GM23248 (cell line): ENCODE measurements around the gene CPA1. TPM values are rescaled to one million over a fixed set of nuclear protein-coding genes. Genes with fewer than 3 reads are reported as not detected.

ENCODE experiments used
- DNase-seq: peaks from one replicate; pipeline ENCODE4 v3.0.0-alpha.2; 2015
- H2AFZ ChIP-seq: fragments of 200-600 bp; sonication (generic); 2 replicates; pipeline ENCODE4 v1.6.1; 2016; ENCODE audit warnings: antibody characterized with exemption
- H3F3A ChIP-seq: fragments of 200-600 bp; sonication (generic); 2 replicates; pipeline ENCODE4 v1.6.1; 2016; ENCODE audit warnings: mild to moderate bottlenecking, antibody characterized with exemption, mixed run types; ENCODE audit not compliant: insufficient read depth
- H3K27ac ChIP-seq: fragments of 200-600 bp; sonication (generic); 2 replicates; pipeline ENCODE4 v1.5.1; 2016; ENCODE audit warnings: mild to moderate bottlenecking
- H3K27me3 ChIP-seq: fragments of 200-600 bp; sonication (generic); replicated peaks from 2 replicates; pipeline ENCODE4 v1.6.1; 2016; ENCODE audit warnings: mild to moderate bottlenecking; ENCODE audit not compliant: insufficient read depth
- H3K36me3 ChIP-seq: fragments of 200-600 bp; sonication (generic); 2 replicates; pipeline ENCODE4 v1.6.1; 2016; ENCODE audit warnings: low read depth, mild to moderate bottlenecking
- H3K4me1 ChIP-seq: fragments of 200-600 bp; sonication (generic); 2 replicates; pipeline ENCODE4 v1.6.1; 2016; ENCODE audit warnings: mild to moderate bottlenecking; ENCODE audit not compliant: insufficient read depth
- H3K4me2 ChIP-seq: fragments of 200-600 bp; sonication (generic); one replicate; pipeline ENCODE4 v1.6.1; 2016; ENCODE audit warnings: mild to moderate bottlenecking; ENCODE audit not compliant: unreplicated experiment
- H3K4me3 ChIP-seq: fragments of 200-600 bp; sonication (generic); 2 replicates; pipeline ENCODE4 v1.5.1; 2016; ENCODE audit warnings: mild to moderate bottlenecking
- H3K79me2 ChIP-seq: fragments of 200-600 bp; sonication (generic); 2 replicates; pipeline ENCODE4 v1.6.1; 2016; ENCODE audit warnings: mild to moderate bottlenecking; ENCODE audit not compliant: insufficient read depth
- H3K9ac ChIP-seq: fragments of 200-600 bp; sonication (generic); 2 replicates; pipeline ENCODE4 v1.6.1; 2016; ENCODE audit warnings: mild to moderate bottlenecking
- H3K9me2 ChIP-seq: fragments of 200-600 bp; sonication (generic); 2 replicates; pipeline ENCODE4 v1.6.1; 2016; ENCODE audit warnings: mixed run types, mild to moderate bottlenecking, moderate library complexity; ENCODE audit not compliant: insufficient read depth
- H3K9me3 ChIP-seq: fragments of 200-600 bp; sonication (generic); one replicate; pipeline ENCODE4 v1.6.1; 2017; ENCODE audit warnings: low read depth
- H4K20me1 ChIP-seq: fragments of 200-600 bp; sonication (generic); 2 replicates; pipeline ENCODE4 v1.6.0; 2016; ENCODE audit not compliant: insufficient read depth
- EZH2 ChIP-seq: fragments of 200-600 bp; sonication (generic); IDR thresholded peaks from 2 replicates; pipeline ENCODE4 v1.6.1; 2018; ENCODE audit warnings: antibody characterized with exemption, mild to moderate bottlenecking; ENCODE audit not compliant: insufficient read depth, poor library complexity, severe bottlenecking
- EZH2phosphoT487 ChIP-seq: fragments of 200-600 bp; sonication (generic); IDR thresholded peaks from 2 replicates; pipeline ENCODE4 v1.6.1; 2018; ENCODE audit warnings: antibody characterized with exemption, moderate library complexity, mild to moderate bottlenecking, low read depth; ENCODE audit not compliant: insufficient read depth
- WGBS, 2 experiments: methylation state at CpG; one replicate each; pipeline ENCODE4 v1.1.6; 2015 to 2017; ENCODE audit warnings: low lambda C conversion rate in 2 of 2, low coverage in 1 of 2; ENCODE audit errors: missing lambda C conversion rate in 2 of 2; 5-methylcytosine and 5-hydroxymethylcytosine counted together
- in situ Hi-C: fragments of 300-500 bp; cut with MboI; formaldehyde crosslinking; loops from 2 replicates; pipeline ENCODE4 v1.15.0; 2020
- polyA plus RNA-seq: library from polyadenylated mRNA; unstranded; fragments of >200 nt; fragmentation: Nextera tagmentation; extraction: Ambion mirVana; gene quantifications from 2 replicates; pipeline ENCODE4 v1.2.1, GENCODE V29; 2016
- total RNA-seq: library from RNA; depleted of rRNA; stranded (reverse); fragments of >200 nt; shearing (Covaris generic); gene quantifications from 2 replicates; pipeline ENCODE4 v1.2.3, GENCODE V29; 2014

Gene CPA1
- total and polyA plus RNA-seq, 2 experiments from 2014 or later: not detected

DNA sequence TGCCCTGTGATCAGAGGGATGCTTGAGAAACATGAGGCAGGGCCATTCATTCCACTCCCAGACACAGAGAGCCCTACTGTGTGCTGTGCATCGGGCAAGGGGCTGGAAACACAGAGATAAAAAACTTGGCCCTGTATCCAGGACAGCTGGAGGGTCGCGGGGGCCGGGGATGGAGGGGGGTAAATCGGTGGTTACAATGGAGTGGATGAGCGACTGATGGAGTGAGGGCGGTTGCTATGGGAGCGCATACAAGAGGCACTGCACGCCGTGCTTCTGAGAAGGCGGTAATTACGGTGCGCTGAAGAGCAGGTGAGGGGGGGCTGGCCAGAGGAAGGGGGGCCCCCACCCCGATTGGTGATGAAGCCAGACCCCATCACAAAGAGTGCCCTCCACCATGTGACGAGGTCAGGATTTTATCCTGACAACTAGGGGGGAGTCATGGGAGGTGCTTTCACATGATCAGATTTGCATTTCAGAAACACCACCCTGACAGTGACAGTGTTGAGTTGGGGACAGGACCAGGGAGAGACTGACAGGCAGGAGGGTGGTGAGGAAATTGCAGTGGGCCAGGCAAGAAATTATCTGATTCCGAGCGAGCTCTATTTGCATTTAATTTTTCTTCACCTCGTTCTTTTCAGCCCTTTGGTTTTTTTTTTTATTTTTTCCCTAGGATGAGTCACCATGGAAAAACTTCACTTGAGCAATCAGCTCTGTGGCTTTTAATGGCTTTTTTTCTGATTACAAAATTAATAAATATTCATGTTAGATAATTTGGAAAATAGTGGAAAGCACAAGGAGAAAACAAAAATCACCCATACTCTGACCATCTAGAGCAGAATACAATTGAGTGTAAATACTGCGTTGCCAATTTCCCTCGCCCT is 27.9 kb upstream of the CPA1 start:
- H3F3A ChIP-seq: peaks cover 19% of the 10 kb centered on the region
- peak; percentile 79 for DNase-seq
- peak overlapping the region; percentile 66 for H3K4me3 ChIP-seq
- no peaks in the 10 kb centered on the region for H3K9me2 ChIP-seq
- no peaks in the 10 kb centered on the region for H4K20me1 ChIP-seq
- TF ChIP-seq EZH2phosphoT487: no peak
- no peak for TF ChIP-seq EZH2
- no peaks in the 10 kb centered on the region for H3K9me3 ChIP-seq
- in situ Hi-C loops: no loop called here
- H3K4me1 ChIP-seq: peaks cover 36% of the 10 kb centered on the region
- peak overlapping the region; percentile 76 for H3K4me2 ChIP-seq
- 9 to 13% methylated on average over 12 to 20 of the region's 20 CpGs for WGBS, 2 experiments
- H3K36me3 ChIP-seq: no peaks in the 10 kb centered on the region
- H3K9ac ChIP-seq: peak overlapping the region; percentile 35; the same call in 1 of the 2 replicates
- H3K79me2 ChIP-seq: no peaks in the 10 kb centered on the region
- H3K27me3 ChIP-seq: no peaks in the 10 kb centered on the region
- peak overlapping the region; percentile 69 for H2AFZ ChIP-seq
- H3K27ac ChIP-seq: no peak overlapping the region

- no peaks in the 10 kb centered on the region for H3K9me3 ChIP-seq
- no peak for DNase-seq
- H3K27me3 ChIP-seq: no peaks in the 10 kb centered on the region
- H3K4me1 ChIP-seq: peaks cover 39% of the 10 kb centered on the region
- no peak overlapping the region for H2AFZ ChIP-seq
- H3K4me2 ChIP-seq: peak overlapping the region; percentile 76
- no peaks in the 10 kb centered on the region for H4K20me1 ChIP-seq
- in situ Hi-C loops: no loop called here
- H3K4me3 ChIP-seq: no peak overlapping the region
- H3F3A ChIP-seq: peaks cover 25% of the 10 kb centered on the region
- no peaks in the 10 kb centered on the region for H3K36me3 ChIP-seq
- no peak overlapping the region for H3K9ac ChIP-seq
- 75 to 81% methylated on average over 7 of the region's 7 CpGs for WGBS, 2 experiments
- H3K79me2 ChIP-seq: no peaks in the 10 kb centered on the region
- TF ChIP-seq EZH2: no peak
- no peak for TF ChIP-seq EZH2phosphoT487
- H3K9me2 ChIP-seq: no peaks in the 10 kb centered on the region
- H3K27ac ChIP-seq: no peak overlapping the region
Measured at GRCh38 chr7:130353196-130353595, 27.1 kb upstream of the CPA1 start.

DNA sequence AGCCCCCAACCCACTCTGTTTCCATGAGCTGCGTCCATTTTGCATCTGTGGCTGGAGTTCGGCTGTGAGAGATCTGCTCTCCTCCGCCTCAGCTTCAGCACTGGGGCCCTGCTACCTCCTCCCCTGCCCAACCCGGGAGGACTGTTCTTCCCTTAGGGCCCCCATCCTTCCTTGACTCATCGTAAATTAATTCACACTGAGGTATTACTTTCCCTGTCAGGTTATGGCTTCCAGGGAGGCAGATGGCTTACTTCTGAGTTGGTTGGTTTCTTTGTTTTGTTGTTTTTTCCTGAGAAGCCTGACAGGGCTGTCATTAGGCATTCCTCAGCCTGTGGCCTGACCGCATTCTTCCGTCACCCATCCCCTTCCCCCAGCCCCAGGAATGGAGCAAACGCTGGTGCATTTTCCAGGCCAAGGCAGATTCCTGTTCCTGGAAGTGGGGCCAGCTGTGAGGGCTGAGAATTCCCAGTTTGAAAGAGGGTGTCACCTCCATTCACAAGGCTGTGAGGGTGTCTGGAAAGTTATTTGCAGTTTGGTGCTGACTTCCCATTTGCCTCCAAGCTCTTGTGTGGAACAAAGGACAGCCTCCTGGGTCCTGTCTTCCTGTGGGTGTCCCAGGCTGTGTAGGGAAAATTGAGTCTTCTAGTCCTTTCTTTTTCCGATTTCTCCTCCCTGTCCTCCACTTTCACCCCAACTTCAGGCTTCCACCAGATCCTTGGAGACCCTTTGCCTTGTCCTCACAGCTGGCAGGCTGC is 24.0 kb upstream of the CPA1 start:
- peak overlapping the region; percentile 33; the same call in 1 of the 2 replicates for H3K4me3 ChIP-seq
- H3K9me3 ChIP-seq: no peaks in the 10 kb centered on the region
- H3K9me2 ChIP-seq: no peaks in the 10 kb centered on the region
- 8 to 10% methylated on average over 9 of the region's 9 CpGs for WGBS, 2 experiments
- peak overlapping the region; percentile 56 for H3K4me2 ChIP-seq
- DNase-seq: peak; percentile 94
- H2AFZ ChIP-seq: peak overlapping the region; percentile 31; the same call in 1 of the 2 replicates
- peak overlapping the region; percentile 38 for H3K9ac ChIP-seq
- in situ Hi-C loops: no loop called here
- peak; percentile 87 for TF ChIP-seq EZH2phosphoT487
- TF ChIP-seq EZH2: no peak
- H3F3A ChIP-seq: peaks cover 29% of the 10 kb centered on the region
- peaks cover 39% of the 10 kb centered on the region for H3K4me1 ChIP-seq
- no peaks in the 10 kb centered on the region for H3K36me3 ChIP-seq
- no peaks in the 10 kb centered on the region for H3K79me2 ChIP-seq
- no peaks in the 10 kb centered on the region for H4K20me1 ChIP-seq
- H3K27ac ChIP-seq: peak overlapping the region; percentile 75
- no peaks in the 10 kb centered on the region for H3K27me3 ChIP-seq

- TF ChIP-seq EZH2: no peak
- TF ChIP-seq EZH2phosphoT487: no peak
- Histone ChIP-seq H3K9ac (peak overlapping the region; percentile 9; the same call in 1 of the 2 replicates), H3K27ac (peak overlapping the region; percentile 75), H3K79me2 (no peaks in the 10 kb centered on the region), H3K4me3 (peak overlapping the region; percentile 13; the same call in 1 of the 2 replicates), H3K4me1 (peaks cover 39% of the 10 kb centered on the region), H3K9me3 (no peaks in the 10 kb centered on the region), H3K27me3 (no peaks in the 10 kb centered on the region), H4K20me1 (no peaks in the 10 kb centered on the region), H3K36me3 (no peaks in the 10 kb centered on the region), H3F3A (peaks cover 29% of the 10 kb centered on the region), H3K4me2 (peak overlapping the region; percentile 56), H3K9me2 (no peaks in the 10 kb centered on the region), H2AFZ (0 out of 2 replicates have a peak overlapping the region, but pooled peaks have one; percentile 31)
- peak; percentile 84 for DNase-seq
- WGBS, 2 experiments: 64 to 67% methylated on average over 16 of the region's 16 CpGs
- in situ Hi-C loops: no loop called here
Measured at GRCh38 chr7:130356876-130357611, 23.2 kb upstream of the CPA1 start.
